AG10803 (cell line): Measurements from ENCODE around the gene ALK.

Source experiments
- DNase-seq: peaks from one replicate; pipeline ENCODE4 v3.0.0; 2010; ENCODE audit warnings: low read depth
- H3K4me3 ChIP-seq: 2 replicates; pipeline ENCODE4 v1.5.1; 2011; ENCODE audit warnings: mild to moderate bottlenecking, low read length, control low read depth
- TF ChIP-seq, protein P1 (sequence below): conservative IDR thresholded peaks from 2 replicates; pipeline ENCODE4 v1.5.1; 2011; ENCODE audit warnings: mild to moderate bottlenecking, low read length, control low read depth, inconsistent platforms

The ALK gene

DNA sequence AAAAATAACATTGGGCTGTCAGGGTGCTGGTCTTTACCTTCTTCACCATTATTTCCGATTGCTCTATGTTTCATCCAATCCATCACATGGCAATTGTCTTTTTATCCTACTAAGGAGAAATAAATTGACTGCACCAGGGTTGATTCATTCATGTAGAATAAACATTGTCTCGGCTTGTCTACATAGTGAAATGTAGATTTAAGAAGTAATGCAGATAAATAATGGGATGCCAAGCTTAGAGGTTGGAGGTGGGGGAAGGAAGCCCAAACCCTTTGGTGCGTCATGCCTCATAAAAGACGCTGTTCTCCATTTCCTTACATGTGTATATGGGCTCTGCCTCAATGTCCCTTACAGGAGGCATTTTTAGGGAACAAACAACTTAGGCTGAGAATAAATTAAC, 117.8 kb downstream of the ALK start:
- H3K4me3 ChIP-seq = no peak overlapping the region
- DNase-seq = no peak
- TF ChIP-seq, protein P1, sequence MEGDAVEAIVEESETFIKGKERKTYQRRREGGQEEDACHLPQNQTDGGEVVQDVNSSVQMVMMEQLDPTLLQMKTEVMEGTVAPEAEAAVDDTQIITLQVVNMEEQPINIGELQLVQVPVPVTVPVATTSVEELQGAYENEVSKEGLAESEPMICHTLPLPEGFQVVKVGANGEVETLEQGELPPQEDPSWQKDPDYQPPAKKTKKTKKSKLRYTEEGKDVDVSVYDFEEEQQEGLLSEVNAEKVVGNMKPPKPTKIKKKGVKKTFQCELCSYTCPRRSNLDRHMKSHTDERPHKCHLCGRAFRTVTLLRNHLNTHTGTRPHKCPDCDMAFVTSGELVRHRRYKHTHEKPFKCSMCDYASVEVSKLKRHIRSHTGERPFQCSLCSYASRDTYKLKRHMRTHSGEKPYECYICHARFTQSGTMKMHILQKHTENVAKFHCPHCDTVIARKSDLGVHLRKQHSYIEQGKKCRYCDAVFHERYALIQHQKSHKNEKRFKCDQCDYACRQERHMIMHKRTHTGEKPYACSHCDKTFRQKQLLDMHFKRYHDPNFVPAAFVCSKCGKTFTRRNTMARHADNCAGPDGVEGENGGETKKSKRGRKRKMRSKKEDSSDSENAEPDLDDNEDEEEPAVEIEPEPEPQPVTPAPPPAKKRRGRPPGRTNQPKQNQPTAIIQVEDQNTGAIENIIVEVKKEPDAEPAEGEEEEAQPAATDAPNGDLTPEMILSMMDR = no peak

DNA sequence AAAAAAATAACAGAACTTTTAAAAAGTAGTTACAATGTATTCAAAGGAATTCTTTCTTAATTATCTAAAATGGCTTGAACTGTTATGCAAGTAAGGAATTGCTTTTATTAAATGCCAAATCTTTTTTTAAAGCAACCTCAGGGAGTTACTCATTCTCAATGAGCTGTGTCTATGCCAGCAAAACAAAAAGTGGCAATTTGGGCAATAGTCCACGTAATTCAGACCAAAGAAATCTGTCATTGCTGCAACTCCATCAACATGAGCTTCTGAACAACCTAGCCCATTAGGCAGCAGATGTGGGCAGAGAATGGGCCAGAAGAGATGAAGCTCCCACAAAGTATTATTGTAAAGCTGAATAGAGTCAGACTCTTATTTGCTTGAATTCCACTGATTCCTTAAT, 118.4 kb downstream of the ALK start:
- peak; percentile 14 for DNase-seq
- TF ChIP-seq, protein P1 = no peak
- no peak overlapping the region for H3K4me3 ChIP-seq

DNA sequence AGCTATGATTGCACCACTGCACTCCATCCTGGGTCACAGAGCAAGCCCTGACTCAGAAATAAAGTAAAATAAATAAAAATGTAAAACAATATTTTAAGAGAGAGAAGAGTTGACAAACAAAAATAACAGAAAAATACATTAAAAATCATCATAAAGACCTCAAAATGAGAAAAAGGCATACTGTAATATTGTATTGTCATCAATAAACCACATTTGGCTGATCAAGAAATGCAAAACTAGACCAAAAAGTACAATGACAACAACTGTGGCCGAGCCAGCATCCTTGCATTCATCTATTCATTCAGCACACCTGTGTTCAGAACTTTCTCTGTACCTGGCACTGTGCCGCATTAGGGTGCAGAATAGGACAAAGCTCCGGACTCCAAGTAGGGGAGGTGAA, 121.8 kb downstream of the ALK start:
- H3K4me3 ChIP-seq = no peak overlapping the region
- TF ChIP-seq, protein P1 = no peak
- DNase-seq = no peak

DNA sequence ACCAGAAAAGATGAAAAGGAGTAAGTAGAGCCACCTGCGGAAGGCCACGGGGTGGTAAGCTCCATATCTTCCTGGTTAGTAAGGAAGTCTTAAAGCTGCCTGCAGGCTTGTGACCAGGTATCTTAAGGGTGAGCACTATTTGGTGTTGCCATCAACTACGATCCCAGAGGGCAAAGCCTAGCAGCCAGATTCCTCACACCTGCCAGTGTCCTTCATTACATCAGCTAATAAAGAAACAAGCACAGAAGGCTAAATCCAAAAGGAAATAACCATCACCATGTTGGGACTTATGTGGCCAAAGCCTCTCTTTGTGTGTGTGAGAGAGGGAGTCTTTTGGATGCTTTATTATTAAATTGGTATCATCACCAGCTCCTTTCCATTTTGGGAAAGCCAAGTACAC, 123.5 kb downstream of the ALK start:
- H3K4me3 ChIP-seq = no peak overlapping the region

DNA sequence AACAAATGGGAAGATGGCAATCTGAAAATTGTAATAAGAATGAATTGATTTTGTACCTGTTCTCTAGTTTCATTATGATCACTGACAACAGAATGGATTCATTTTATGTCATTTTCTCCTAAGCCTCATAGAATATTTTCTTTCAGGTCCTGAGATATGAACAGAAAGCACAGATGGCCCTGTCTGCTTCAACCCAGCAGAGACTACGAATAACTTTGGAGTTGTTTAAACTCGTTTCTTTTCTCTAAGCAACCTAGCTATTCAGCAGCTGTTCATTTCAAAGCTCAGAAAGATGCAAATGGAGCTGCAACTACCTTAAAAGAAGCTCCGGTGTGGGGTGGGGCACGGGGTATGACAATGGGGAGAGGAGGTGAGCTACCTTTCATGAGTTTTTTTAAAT, 124.9 kb downstream of the ALK start:
- TF ChIP-seq, protein P1 = no peak
- DNase-seq = no peak
- no peak overlapping the region for H3K4me3 ChIP-seq

More for the DNA sequence above, 123.5 kb downstream of the ALK start:
- TF ChIP-seq, protein P1 = no peak
- no peak for DNase-seq

DNA sequence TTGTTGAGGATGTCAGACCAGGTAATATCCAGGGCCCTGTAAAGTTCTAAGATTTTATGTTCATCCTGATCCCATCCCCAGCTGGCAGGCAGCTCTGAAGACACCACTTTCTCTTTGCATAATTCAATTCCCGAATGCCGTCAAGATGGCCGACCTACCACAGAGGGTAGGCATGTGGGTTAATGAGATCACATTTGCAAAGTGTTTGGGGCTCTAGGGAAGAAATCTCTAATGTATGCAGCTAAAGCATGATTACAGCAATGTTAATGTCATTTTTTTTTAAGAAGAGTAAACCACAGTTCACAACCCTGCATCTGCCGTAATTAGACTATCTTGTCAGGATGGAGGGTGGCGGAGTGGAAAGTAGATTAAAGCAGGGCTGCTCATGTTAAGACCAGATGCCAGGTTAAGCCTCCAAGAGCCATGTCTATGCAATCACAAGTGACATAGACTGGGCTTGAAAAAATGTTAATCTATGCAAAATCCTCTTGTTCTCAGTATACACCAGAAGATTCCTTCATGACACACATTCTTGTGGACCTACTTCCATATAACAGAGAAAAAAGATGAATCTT, 131.4 kb downstream of the ALK start:
- H3K4me3 ChIP-seq = no peak overlapping the region
- TF ChIP-seq, protein P1 = no peak
- no peak for DNase-seq
